Right renal cortex interstitium (tissue), 3 donors: ENCODE measurements around the gene VWA2. TPM values are rescaled to one million over a fixed set of nuclear protein-coding genes. Genes with fewer than 3 reads are reported as not detected.
A peak's percentile ranks its signal among the peaks of the same experiment; 100 is the strongest.

Experiments used
- DNase-seq, 3 donors: peaks; one replicate each; pipeline ENCODE4 v3.0.0-alpha.2; 2013; ENCODE audit warnings: low read depth in 3 of 3, low spot score in 2 of 3
- polyA plus RNA-seq, 3 donors: library from polyadenylated mRNA; unstranded; fragments of 120-200 nt; gene quantifications; one replicate each; pipeline ENCODE4 v1.2.1, GENCODE V29; 2013; ENCODE audit not compliant: insufficient read length in 3 of 3

Gene VWA2
- polyA plus RNA-seq, 3 donors = 1.6 to 2.1 (median 1.7) TPM

GRCh38 chr10:114293075-114293474 lies 54.0 kb downstream of the VWA2 start:
- no peak for DNase-seq

- DNase-seq = no peak
These were observed 55.5 kb downstream of the VWA2 start for GRCh38 chr10:114294549-114294948.

DNA sequence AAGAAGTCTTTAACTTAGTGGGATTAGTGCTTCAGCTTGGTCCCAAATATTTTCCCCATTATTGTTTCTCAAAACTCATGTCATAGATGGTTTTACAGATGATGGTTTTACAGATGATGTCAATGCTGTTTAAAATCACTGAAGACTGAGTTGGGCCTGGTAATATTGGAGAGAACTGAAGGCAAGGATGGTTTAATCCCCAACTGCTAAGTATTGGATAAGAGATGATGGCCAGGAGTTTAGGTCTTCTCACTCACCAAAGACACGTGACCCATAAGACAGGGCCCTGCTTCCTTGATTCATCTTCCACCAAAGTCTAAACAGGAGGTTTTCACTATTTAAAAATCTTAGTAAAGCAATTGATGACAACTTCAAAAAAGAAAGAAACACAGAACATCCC lies 56.3 kb downstream of the VWA2 start:
- no peak for DNase-seq

GRCh38 chr10:114297136-114297705 lies 58.2 kb downstream of the VWA2 start:
- DNase-seq = no peak

- no peak for DNase-seq
These were observed 61.1 kb downstream of the VWA2 start for GRCh38 chr10:114300036-114300645.

DNA sequence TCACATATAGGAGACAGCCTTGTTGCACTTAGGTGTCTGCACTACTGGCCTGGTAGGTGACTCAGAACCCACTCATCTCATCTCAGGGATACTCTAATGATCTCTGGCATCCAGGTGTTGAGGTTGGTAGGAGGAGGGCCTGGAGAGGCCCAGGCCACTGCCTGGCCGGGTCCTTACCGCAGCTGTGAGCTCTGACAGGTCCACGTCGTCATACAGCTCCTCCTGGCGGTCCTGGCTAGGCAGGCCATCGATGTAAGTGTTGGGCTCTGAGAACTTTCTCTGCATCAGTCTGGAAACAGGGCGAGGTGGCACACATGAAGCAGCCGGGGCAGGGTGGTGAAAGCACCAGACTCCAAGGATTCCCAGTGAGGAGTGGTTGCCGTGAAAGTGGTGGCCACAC lies 62.1 kb downstream of the VWA2 start:
- DNase-seq = no peak

DNA sequence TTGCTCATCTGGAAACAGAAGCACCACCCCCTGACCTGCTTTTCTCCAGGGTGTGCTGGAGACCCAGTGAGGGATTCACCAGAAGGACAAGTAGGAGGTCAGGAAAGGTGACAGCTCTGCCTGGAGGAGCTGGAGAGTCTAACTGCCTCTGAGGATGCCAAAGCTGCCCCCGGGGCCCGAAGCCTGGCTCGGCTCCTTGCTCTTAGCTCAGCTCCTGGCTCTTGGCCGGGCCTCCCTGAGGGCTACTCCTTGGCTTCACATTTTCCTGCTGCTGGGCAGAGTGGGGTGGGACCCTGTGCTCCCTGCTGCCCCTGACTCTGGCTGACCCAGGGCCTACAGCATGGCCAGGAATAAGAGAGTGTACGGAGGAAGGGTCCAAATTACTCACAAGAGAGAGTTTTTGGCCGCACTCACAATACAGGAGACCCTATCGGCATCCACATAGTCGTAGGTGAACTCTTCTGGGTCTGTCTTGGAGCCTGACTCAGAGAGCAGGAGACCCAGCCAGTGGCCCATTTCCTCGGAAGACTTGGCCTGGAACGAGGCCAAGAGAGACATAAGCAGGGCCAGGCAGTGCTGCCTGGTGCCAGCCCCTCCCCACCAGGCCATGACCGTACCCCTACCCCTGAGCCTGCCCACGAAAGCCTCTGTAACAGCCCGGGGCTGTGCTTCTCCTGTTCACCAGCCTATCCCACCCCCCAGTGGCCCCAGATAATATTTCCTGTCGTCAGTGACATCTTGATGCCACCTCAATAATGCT lies 63.1 kb downstream of the VWA2 start:
- DNase-seq = no peak

DNA sequence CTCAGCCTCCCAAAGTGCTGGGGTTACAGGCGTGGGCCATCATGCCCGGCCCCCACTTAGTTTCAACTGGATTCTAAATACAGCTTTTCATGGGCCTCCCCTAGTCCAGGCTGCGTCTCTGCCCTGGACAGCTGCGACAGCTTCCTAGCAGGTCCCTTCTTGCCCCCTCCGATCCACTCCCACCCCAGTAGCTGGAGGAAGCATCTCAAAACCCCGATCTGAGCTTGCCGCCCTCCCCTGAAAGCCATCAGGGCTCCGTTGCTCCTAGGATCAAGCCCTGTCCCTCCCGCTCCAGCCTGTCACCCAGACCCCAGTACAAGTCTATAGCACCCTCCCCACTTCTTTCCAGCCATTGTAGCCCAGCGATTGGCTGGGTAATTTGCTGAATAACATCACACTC lies 64.5 kb downstream of the VWA2 start:
- no peak for DNase-seq

- DNase-seq = peak; percentile 80 to 85 (median 84)
These were observed 65.0 kb downstream of the VWA2 start for GRCh38 chr10:114304017-114304570.

- peak; percentile 25 to 44 (median 38) for DNase-seq
These were observed 65.7 kb downstream of the VWA2 start for GRCh38 chr10:114304571-114305421.

GRCh38 chr10:114305521-114305925 lies 66.5 kb downstream of the VWA2 start:
- DNase-seq = no peak

DNA sequence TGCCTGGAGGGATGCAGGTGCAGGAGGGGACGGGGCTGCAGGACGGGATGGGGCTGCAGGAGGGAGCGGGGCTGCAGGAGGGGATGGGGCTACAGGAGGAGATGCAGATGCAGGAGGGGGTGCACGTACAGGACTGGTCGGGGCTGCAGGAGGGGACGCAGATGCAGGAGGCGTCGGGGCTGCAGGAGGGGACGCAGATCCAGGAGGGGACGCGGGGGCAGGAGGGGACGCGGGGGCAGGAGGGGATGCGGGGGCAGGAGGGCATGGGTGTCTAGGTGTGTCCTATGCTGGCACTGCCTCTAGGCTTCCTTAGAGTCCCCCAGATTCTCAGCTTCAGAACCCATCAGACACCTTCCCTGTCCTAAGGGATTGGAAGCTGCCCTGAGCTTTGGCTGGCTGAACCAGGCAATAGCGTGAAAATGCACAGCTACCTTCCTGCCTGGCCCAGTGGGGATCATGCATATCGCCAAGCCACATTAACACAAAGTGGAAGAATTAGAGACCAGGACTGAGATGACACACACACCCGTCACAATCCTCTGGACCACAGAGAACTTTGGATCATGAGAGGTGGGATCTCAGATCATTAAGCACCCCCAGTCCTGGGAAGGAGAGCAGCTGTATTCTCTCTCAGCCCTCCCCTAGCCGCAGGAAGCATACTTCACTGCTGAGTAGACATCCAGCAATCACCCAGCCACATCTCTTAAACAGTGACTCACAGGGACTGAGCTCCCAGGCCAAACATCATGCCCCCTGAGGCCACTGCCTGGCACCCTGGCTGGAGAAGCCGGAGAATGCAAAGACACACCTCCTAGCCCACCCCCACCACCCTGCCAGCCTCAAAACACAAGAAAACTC lies 67.3 kb downstream of the VWA2 start:
- DNase-seq = no peak

GRCh38 chr10:114307731-114308130 lies 68.7 kb downstream of the VWA2 start:
- no peak for DNase-seq

GRCh38 chr10:114308531-114309363 lies 69.7 kb downstream of the VWA2 start:
- no peak for DNase-seq

DNA sequence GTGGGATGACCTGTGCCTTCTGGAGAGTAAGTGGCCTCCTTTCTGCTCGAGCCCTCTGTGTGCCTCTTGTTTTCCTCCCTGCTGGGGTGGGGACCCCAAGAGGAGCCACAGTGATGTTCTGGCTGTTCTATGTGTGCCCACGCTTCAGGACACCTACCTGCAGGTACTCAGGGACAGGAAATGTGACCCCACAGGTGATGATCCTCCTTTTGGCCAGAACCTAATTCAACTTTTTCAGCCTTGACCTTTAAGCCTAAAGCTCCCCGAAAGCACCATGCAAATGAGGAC lies 70.3 kb downstream of the VWA2 start:
- no peak for DNase-seq

- no peak for DNase-seq
These were observed 71.3 kb downstream of the VWA2 start for GRCh38 chr10:114310346-114310745.

DNA sequence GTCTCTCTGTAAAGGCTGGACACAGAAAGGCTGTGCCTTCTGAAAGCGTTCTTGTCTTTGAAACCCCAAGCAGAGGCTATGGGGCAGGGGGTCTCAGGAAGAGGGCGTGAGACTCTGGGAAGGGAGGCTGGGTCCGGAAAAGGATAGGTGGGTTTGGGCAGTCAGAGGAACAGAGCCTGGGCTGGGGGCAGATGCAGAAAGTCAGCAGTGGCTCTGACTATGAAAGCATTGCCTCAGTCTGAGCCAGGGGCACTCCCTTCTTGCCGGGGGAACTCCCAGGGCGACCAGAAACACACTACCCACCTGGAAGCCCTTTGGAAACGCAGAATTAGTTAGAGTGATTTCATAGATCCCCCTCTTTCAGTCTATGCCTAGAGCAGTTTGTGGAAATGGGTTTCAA lies 72.0 kb downstream of the VWA2 start:
- no peak for DNase-seq

GRCh38 chr10:114311496-114312209 lies 72.6 kb downstream of the VWA2 start:
- DNase-seq = no peak

- no peak for DNase-seq
These were observed 74.1 kb downstream of the VWA2 start for GRCh38 chr10:114313139-114313538.
